Inflammatory macrophage treated with lipopolysaccharide for 1 hour (primary cell): Measurements from ENCODE around the gene FLT1.

ENCODE experiments used
- DNase-seq, 2 donors: peaks; one replicate each; pipeline ENCODE4 v3.0.0-alpha.2; 2020 to 2022

The FLT1 gene

GRCh38 chr13:28457521-28457920 is 37.4 kb downstream of the FLT1 start:
- peak; percentile 45 to 68 for DNase-seq

GRCh38 chr13:28455580-28456194 is 39.2 kb downstream of the FLT1 start:
- no peak for DNase-seq

GRCh38 chr13:28452755-28453154 is 42.2 kb downstream of the FLT1 start:
- no peak for DNase-seq

GRCh38 chr13:28451482-28452217 is 43.3 kb downstream of the FLT1 start:
- no peak for DNase-seq

- DNase-seq, result no peak
Measured at GRCh38 chr13:28449826-28450773, 44.8 kb downstream of the FLT1 start.

GRCh38 chr13:28448651-28449358 is 46.1 kb downstream of the FLT1 start:
- no peak for DNase-seq

GRCh38 chr13:28447989-28448388 is 46.9 kb downstream of the FLT1 start:
- no peak for DNase-seq

GRCh38 chr13:28447206-28447605 is 47.7 kb downstream of the FLT1 start:
- DNase-seq, result no peak

- no peak for DNase-seq
Measured at GRCh38 chr13:28442839-28443238, 52.1 kb downstream of the FLT1 start.

- DNase-seq, result no peak
Measured at GRCh38 chr13:28441529-28441928, 53.4 kb downstream of the FLT1 start.

- DNase-seq, result no peak
Measured at GRCh38 chr13:28440774-28441504, 54.0 kb downstream of the FLT1 start.

GRCh38 chr13:28438598-28439334 is 56.2 kb downstream of the FLT1 start:
- no peak for DNase-seq

- DNase-seq, result no peak
Measured at GRCh38 chr13:28438067-28438466, 56.9 kb downstream of the FLT1 start.

GRCh38 chr13:28435917-28436316 is 59.0 kb downstream of the FLT1 start:
- DNase-seq, result no peak

GRCh38 chr13:28434926-28435325 is 60.0 kb downstream of the FLT1 start:
- no peak for DNase-seq

- no peak for DNase-seq
Measured at GRCh38 chr13:28432816-28433560, 61.9 kb downstream of the FLT1 start.

- peak; percentile 27 to 39 for DNase-seq
Measured at GRCh38 chr13:28429685-28430290, 65.1 kb downstream of the FLT1 start.

- no peak for DNase-seq
Measured at GRCh38 chr13:28429096-28429495, 65.8 kb downstream of the FLT1 start.

GRCh38 chr13:28426381-28426780 is 68.5 kb downstream of the FLT1 start:
- DNase-seq, result peak; percentile 48

- DNase-seq, result no peak
Measured at GRCh38 chr13:28425793-28426192, 69.1 kb downstream of the FLT1 start.
